GM19463 (cell line): ENCODE data around the gene EXD3.

Source experiments
- ATAC-seq: cut with Tn5 transposase; IDR thresholded peaks from one replicate; pipeline ENCODE4 v1.9.1; 2021; ENCODE audit warnings: mild to moderate bottlenecking, moderate library complexity; ENCODE audit not compliant: unreplicated experiment

The EXD3 gene

DNA sequence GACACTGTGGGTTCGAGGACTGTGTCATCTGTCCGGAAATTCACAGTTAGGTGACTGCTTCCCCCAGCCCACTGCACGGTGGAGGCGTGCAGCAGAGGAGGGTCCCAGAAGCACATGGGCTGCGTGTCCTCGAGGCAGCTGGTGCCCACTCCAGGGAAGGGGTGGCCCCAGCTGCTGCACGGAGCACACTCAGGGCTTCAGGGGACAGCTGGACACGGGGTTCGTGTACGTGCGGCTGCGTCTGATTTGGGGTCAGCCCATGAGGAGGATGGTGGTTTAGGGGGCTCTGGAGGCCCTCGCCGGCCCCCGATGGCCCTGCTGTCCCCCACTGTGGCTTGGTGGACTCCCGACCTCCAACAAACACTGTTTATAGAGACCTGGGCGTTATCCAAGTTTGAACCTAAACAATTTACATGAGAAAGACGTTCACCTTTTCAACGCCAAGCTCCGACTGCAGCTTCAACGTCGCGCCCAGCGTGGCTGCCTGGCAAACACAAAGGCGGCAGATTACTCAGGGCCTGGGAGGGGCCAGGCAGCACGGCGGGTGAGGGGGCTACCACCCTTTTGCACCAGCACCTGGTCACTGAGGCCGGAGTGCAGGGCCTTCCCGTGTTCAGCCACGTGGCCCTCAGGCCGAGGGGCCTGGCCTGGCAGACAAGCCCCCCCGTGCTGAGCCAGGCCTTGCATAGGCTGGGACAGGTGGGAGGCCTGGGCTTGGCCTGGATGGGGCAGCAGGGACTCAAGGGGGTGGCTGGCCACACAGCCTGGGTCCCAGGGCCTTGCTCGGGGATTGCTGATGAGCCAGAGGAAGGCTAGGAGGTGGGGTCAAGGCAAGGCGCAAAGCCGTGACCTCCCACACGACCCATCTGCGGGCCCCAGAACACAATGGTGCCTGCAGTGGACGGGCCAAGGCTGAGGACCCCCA, 55.2 kb downstream of the EXD3 start:
- no peak for ATAC-seq

DNA sequence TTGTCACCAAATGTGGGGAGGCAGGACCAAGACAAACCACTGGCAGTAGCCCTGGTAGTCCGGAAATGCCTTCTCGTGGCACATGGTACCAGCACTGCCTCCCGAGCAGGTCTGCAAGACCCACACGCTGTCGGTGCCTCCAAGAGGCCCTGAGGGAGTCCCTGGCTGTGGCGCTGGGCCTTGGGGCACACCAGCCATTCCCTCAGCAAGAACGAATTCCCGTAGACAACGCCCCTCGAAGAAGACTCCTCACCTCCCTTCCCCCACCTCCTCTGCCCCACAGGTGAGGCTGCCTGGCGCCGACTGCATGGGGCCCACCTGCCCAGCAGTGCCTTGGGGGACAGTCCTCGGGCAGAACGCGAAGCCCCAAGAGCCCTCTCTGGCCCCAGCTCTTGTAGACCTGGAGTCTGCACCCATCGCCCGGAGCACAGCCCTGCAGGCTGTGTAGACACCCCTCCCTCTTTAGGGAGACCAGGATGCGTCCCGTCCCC, 56.0 kb downstream of the EXD3 start:
- no peak for ATAC-seq

DNA sequence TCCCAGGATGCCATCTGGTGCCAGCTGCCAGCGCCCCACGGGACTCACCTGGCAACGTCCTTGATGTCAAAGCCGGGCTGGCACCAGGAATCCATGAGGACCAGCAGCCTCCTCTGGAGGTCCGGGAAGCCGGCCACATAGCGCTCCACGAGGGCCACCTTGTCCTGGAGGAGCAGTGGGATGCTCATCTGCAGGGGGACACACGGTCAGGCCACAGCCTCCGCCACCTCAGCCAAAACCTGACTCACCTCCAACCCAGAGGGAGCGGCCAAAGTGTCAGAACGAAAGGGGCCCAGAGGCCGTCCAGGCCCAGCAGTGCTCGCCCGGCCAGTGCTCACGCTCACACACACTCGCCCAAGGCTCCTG, 56.5 kb downstream of the EXD3 start:
- ATAC-seq = no peak

DNA sequence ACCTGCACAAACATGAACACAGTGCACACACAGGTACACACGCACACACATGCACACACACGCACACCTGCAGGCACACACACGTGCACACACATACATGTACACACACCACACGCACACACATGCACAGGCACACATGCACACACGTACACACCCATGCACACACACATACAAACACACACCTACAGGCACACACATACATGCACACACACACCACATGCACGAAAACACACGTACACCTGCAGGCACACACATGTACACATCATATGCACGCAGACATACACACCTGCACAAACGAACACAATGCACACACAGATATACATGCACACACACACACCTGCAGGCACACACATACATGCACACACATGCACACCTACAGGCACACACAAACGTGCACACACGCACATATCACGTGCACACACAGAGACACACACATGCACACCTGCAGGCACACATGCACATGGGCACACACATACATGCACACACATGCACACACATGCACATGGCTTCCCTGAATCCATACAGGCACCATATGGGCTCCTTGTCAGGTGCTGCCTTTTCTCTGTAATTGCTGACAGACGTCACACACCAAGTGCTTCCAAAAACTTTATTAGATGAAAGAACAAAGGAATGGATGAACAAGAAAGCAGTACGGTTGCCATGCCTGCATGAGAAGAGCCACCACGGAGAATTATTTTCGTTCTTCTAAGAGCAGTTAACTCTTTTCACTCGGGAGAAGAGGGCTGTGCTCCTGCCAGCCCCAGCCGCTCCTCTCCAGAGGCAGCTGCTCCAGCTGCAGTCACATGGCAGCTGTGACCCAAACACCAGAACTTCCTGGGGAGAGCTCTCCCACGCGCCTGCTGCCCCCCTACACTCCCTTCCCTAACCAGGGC, 57.2 kb downstream of the EXD3 start:
- ATAC-seq = no peak

DNA sequence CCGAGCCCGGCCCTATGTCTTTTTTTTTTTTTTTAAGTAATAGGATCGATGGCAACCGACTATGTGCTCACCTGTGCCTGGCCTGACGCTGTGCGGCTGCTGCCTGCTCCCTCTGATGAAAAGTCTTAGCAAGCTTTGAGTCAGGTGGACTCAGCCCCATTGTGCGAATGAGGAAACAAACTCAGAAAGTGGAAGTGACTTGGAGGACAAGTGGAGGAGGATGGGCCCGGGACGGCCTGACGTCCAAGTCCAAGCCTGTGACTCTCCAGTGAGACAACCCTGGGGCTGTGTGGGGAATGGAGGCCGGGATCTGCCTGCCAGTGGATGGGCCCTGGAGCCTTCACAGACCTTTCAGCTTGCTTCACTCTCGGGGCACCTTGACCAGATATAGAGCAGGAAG, 57.9 kb downstream of the EXD3 start:
- no peak for ATAC-seq

DNA sequence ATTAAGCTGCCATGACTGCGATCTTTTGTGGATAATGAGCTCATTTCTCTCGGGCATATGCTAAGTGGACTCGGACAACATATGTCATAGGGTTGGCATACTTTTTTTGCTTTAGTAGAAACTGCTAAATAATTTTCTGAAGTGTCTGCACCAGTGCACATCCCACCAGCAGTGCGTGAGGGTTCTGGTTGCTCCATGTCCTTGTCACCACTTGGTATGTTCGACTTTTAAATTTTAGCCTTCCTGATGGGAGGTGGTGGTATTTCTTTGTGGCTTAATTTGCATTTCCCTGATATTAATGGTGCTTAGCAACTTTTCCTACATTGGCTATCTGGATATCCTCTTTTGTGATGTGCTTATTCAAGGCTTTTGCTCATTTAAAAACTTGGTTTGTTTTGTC, 63.1 kb downstream of the EXD3 start:
- no peak for ATAC-seq

DNA sequence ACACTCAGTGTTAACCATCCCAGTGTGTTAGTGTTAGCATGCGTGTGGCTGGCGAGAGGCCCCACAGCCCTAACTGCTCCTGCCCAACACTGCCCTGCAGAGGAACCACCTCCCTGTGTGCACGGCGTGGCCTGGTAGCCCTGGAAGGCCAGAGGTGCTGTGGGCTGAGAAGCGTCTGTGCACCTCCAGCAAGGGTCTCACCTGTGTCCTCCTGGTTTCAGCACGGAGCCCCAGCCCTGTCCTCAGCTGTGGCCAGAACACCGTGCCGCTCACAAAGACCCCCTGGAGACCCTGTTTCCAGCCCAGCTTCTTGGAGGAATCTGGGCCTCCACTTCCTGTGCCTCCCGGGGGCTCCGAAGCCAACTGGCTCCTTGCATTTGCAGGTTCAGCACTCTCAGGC, 64.8 kb downstream of the EXD3 start:
- no peak for ATAC-seq

DNA sequence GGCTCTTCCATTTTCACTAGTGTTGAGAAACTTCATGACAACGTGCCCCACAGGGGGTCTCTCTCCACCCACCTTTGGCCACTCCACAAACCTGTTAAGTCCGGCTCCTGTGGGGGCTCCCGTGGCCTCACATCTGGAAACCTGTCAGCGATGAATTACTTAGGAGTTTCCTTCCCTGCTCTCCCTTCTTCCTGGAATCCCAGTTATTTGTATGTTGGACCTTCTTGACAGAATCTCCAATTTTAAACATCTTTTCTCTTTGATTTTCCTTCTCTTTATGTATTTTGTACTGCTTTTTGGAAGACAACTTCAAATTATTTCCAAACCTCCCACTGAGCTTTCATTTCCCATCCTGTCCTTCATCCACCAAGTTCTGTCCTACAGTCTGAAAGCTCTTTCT, 65.8 kb downstream of the EXD3 start:
- ATAC-seq = no peak

DNA sequence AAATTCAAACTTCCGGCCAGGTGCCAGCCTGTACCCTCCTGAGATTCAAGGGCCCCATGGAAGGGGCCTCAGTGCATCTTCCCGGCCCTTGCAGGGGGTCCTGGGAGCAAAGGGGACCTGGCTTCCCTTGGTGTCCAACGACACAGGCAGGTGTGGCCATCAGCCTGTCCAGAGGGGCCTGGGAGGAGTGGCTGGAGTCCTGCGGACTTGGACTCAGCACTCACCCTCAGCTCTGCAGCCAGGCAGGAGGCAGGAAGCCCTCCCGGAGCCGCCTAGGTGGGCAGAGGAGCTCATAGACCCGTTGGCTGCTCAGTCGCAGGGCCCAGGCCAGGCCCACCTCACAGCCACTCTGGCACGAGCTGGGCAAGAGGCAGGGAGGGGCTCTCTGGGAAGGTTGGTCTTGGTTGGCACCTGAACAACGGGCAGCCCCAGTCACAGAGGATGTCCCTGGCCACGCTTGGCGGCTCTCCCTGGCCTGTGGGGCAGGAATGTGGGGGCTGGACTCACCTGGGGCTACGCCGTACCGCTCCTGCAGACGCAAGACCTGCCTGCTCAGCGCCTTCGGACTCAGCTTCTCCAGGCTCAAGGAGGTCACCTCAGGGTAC, 67.1 kb downstream of the EXD3 start:
- ATAC-seq = no peak

DNA sequence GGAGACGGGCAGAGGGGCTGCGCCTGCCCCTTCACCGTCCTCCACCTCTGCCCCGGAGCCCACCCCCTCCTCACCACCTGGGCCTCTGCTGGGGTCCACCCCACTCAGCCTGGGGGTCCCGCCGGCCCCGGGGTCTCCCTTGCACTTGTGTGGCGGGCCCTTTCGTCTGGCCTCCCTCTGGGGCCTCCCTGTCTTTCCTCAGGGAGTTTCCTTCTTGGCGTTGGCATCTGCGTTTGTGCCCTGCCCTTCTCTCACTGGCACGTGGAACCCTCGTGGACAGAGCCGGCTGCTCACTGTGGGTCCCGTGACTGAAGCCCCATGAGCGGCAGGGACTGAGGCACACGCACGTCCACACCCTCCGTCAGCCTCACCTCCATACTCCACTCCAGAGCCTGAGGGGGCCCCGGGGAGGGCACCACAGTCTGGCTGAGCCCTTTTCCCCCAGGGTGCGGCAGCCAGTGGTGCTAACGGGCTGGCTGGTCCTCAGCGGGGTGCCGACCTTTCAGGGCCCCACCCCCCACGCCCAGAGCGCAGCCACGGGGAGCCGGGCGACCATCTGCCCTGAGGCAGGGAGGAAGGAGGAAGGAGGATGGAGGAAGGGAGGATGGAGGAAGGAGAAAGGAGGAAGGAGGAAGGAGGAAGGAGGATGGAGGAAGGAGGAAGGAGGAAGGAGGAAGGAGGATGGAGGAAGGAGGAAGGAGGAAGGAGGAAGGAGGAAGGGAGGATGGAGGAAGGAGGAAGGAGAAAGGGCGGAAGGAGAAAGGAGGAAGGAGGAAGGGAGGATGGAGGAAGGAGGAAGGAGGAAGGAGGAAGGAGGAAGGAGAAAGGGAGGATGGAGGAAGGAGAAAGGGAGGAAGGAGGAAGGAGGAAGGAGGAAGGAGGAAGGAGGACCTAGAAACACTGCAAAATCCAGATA, 67.9 kb downstream of the EXD3 start:
- ATAC-seq = no peak

DNA sequence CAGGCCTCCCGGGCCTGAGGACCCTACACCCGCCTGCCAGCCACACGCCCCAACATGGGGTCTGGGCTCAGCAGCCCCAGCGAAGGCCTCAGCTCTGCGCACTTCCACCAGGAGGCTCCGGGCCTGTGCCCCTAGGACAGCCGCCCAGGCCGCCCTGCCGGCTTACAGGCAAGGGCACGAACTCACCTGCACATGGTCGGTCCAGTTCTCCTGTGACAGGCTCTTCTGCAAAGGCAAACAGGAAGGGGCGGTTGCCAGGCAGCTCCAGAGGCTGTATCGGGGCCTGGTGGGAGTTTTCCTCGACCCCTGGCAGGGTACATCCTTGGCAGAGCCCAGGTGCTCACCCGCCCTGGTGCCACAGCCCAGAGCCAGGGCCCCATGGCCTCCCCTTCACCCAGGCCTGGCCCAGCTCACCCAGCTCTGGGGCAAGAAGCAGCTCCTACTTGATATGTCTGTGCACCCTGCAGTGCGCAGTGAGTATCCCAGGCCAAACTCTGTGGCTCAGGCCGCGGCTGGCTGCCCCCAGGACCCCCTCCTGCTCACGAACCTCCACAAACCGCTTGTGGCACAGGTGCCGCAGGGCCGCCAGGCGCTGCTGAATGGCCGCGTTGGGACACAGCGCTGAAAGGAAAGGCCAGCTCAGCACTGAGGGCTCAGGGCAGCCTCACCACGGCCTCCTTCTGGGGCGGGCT, 68.7 kb downstream of the EXD3 start:
- no peak for ATAC-seq

DNA sequence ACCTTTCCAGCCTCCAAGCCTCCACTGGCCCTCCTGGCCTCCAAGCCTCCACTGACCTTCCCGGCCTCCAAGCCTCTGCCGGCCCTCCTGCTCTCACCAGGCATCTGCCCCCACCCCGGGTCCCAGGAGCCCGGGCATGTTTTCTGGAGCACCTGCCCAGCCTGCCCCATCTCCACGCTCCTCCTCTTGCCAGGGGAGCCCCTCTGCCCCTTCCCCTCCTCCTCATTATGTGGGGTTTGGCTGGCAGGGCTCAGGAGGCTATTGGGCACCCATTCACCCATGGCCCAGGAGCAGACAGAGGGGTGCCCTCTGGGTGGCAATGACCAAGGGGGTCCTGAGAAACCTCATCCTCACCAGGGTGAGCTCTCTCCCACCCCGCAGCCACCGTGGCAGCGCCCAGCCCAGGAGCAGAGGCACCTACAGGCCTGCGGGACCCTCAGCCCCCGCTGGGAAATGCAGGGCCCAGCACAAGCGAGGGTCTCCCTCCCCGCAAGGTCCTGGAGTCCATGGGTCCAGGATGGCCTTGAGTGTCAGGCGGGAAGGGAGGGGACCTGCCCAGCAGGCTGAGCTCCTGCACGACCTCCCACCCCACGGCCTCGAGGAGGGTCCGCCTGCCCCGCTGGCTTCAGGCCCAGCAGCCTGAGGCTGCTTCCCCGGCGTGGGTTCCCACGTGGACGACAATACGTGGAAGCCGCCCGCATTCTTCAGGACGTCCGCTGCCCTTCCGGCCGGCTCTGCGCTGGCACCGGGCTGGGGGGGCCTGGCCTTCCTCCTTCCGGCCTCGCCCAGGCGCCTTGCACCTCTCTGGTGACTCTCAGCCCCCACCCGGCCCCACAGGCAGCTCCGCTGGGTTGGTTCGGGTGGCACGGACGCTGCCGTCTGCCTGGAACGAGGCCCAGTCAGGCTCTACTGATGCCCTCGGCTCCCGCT, 69.5 kb downstream of the EXD3 start:
- no peak for ATAC-seq

DNA sequence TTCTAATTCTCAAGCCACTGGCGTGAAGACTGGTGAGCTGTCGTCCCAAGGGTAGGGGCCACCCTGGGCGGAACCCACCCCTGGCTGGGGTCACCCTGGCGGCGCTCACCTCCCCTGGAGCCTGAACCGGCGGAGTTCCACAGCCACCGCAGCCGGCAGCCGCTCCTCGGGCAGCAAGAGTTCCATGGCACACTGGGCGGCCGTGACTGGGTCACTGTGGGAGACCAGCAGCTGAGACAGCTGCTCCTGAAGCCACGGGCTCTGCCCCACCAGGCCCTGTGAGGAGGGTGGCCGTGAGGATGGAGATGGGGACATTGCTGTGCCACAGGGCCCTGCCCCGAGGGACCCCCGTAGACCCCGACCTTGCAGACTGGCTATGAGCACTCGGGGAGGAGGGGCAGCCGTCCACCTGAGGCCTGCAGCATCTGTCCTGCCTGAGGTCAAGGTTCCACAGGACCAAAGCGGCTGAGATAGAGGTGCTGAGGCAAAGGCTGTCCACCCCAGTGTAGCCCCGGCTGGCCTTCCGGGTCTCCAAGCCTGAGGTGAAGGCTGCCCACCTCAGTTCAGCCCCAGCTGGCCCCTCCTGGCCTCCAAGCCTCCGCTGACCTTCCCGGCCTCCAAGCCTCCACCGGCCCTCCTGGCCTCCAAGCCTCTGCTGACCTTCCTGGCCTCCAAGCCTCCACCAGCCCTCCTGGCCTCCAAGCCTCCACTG, 70.3 kb downstream of the EXD3 start:
- no peak for ATAC-seq

DNA sequence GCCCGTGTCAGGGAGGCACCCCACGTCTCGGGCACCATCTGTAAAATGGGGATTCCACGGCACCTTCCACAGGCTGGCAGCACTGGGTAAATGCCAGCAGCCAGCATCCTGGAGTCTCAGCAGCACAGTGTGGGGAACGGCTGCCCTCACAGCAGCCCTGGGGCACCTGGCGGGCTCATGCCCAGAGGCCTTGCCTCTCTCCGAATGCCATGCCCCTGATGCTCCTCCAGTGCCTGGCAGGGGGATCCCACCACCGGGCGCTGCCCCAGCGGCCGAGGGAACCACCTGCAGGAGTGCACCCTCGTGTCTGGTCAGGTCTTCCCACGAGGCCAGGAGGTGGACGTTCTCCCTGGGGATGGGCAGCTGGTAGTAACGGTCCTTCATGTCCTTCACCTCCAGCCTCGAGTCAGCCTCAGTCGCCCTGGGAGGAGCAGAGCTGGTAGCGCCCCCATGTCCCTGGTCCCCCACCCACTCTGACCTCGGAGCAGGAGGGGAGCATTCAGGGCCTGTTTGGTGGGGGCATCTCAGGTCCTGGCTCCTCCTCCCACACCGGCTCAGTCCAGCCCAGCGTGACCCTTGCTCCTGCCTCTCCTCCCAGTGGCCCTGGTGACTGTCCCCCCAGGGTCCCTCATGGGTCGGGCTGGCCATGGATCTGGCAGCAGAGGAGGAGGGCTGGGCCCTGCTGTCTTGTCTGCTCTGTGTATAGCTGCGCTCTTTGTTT, 71.0 kb downstream of the EXD3 start:
- no peak for ATAC-seq

DNA sequence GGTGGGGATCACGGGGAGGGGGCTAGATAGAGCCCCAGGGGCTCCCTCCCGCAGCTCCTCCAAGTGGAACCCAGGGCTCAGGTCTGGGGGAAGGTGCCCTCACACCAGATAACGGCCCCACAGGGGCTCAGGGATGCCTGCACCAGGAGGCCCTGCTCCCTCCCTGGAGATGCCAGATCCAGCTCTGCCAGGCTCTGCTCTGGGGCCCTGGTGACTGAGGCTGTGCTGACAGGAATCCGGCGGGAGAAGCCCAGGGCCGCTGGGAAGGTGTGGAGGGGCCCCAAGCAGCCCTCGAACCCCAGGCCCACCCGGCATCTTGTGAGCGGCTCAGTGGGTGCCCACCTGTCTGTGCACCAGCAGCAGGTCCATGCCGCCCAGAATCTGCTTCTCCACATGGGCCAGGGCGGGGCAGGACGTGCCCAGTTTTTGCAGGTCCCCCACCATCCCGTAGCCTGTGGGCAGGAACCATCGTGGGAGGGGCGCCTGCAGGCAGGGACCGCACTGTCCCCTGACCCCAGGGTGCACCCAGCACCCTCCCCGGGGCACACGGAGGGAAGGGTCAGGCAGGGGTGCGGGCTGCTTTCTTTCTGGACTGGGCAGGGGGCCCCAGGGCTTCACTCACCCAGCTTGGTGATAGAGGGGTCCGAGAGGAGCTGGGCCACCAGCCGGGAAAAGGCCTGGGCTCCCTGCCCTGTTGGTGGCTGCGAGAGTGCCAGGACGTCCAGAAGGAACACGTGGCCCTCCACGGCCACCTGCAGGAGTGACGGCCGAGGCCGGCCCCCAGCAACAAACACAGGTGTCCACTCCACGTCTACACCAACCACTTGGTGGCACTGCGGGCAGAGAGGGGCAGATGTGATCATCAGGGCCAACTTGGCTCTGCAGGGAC, 72.0 kb downstream of the EXD3 start:
- ATAC-seq = no peak

DNA sequence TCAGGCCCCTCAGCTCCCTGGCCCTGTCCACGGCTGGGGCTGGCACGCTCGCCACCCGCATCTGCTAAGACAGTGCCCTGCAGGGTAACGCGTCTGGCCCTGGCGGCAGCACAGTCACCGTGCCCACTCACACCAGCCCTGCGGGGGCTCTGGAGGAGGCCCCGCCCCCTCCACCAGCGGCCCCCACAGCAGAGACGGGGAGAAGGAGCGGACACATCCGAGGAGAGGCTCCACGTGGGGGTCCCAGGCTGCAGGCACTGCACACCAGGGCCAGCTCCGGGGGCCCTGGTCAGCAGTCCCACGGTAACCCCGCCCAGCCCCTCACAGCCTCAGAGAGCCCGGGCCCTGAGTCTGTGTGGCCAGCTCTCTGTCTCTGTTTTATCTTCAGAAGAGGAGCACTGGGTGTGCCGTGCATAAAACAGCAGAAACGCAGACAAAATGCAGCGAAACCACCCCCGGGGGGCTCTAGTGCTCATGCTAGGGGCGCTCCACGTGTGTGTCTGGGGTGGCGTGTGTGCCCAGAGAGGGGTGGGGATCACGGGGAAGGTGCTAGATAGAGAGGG, 73.4 kb downstream of the EXD3 start:
- no peak for ATAC-seq
